GM21367 (cell line): Measurements from ENCODE around the gene CCSER1.
"Not testable (repeated sequence)": the region's sequence is repeated elsewhere in the genome, so short reads cannot be mapped to it uniquely, and the experiment has no call there.

Experiments
- ATAC-seq: cut with Tn5 transposase; IDR thresholded peaks from one replicate; pipeline ENCODE4 v1.9.1; 2021; ENCODE audit not compliant: unreplicated experiment

The CCSER1 gene

DNA sequence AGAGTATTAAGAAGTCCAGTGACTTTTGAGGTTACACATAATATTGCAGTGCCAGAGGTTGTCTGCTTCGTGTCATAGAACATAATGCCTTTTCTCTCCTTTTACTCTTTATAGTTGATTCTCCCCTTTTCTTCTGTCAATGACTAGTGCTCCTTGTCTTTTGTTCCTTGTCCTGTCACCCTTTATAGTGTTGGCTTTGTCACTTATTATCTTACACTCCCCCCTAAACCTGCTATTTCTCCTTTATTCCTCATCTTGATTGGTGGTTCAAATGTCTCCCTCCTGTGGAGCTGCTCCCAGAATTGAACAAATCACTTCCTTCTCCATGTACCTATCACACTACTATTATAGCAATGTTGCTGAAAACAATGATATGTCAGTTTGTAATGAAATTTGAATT lies 1320.0 kb downstream of the CCSER1 start:
- no peak for ATAC-seq

GRCh38 chr4:91448668-91449330 lies 1321.6 kb downstream of the CCSER1 start:
- ATAC-seq, result no peak

GRCh38 chr4:91454111-91454510 lies 1326.9 kb downstream of the CCSER1 start:
- no peak for ATAC-seq

DNA sequence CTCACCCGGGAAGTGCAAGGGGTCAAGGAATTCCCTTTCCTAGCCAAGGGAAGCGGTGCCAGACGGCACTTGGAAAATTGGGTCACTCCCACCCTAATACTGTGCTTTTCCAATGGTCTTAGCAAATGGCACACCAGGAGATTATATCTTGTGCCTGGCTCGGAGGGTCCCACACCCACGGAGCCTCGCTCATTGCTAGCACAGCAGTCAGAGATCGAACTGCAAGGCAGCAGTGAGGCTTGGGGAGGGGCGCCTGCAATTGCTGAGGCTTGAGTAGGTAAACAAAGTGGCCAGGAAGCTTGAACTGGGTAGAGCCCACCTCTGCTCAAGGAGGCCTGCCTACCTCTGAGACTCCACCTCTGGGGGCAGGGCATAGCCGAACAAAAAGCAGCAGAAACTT lies 1335.4 kb downstream of the CCSER1 start:
- not testable (repeated sequence) for ATAC-seq

GRCh38 chr4:91470671-91471070 lies 1343.5 kb downstream of the CCSER1 start:
- ATAC-seq, result no peak

DNA sequence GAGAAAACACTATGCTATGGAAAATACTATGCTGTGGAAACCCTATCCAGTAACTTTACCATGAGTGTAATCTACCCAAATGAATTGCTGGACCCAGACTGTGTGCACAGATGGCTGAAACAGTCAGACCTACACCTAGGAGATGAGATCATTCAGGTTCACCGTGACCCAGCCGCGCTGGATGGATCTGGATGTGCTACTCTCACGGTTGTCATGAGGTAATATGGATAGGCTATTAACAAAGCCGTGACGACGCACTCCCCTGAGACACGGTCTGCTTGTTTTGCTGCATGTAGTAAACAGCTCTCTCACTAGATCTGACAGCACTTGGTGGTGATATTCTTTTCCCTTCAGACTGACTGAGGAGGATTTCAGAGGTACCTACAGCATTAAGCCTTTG lies 1344.1 kb downstream of the CCSER1 start:
- ATAC-seq, result no peak

DNA sequence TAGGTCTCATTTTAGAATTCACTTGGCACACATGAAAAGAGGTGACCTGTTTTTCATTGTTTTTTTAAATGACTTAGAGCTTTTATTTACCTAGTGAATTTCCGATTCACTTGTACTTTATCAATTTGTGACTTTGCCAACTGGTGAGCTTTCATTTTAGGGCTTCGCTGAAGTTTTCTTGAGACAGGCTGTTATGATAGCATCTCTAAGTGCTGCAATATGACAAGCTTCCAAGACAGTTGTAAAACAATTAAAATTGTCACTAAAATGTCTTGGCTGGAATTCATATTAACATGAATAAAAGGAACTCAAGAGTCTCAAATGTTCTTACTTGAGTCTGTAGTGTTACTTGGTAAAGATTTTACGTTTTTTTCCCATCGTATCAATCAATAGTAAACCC lies 1344.9 kb downstream of the CCSER1 start:
- no peak for ATAC-seq

GRCh38 chr4:91485415-91485814 lies 1358.2 kb downstream of the CCSER1 start:
- no peak for ATAC-seq

- no peak for ATAC-seq
Observed at GRCh38 chr4:91488946-91489345, 1361.8 kb downstream of the CCSER1 start.

DNA sequence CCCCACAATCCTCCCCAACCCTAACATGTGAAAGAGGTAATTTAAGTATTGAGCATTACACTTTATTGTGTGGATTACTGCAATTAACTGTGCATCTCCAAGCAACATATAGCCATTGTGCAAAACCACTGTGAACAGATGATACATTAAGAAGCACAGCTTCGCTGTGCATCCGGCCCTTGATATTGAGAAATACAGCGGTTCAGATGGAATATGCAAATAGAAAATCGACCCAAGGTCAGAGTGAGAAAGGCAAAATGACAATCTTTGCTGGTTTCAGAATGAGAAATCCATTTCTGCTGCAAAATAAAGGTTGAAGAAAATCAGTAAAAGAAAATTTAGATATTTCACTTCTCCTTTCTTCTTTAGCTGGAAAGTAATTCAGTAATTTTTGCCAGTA lies 1370.7 kb downstream of the CCSER1 start:
- ATAC-seq, result no peak

- ATAC-seq, result no peak
Observed at GRCh38 chr4:91502365-91502764, 1375.2 kb downstream of the CCSER1 start.

GRCh38 chr4:91513326-91513725 lies 1386.1 kb downstream of the CCSER1 start:
- ATAC-seq, result no peak

GRCh38 chr4:91519155-91519554 lies 1392.0 kb downstream of the CCSER1 start:
- no peak for ATAC-seq

DNA sequence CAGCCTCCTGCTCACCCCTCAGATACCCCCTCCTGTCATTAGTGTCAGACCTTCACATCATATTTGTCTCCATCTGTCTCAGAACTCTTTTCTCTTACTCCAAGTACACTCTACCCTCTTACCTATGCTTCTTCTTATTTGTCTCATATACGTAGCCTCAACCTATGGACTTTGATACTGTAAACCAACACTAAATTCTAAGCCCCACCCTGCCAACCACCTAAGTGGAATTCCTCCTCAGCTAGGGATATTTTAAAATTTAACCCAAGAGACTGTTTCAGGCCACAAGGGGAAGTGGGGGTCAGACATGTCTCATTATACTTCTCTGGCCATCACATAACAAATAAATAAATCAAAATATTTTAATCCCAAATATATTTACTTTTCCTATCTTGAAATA lies 1398.4 kb downstream of the CCSER1 start:
- no peak for ATAC-seq

GRCh38 chr4:91527056-91527455 lies 1399.9 kb downstream of the CCSER1 start:
- no peak for ATAC-seq

DNA sequence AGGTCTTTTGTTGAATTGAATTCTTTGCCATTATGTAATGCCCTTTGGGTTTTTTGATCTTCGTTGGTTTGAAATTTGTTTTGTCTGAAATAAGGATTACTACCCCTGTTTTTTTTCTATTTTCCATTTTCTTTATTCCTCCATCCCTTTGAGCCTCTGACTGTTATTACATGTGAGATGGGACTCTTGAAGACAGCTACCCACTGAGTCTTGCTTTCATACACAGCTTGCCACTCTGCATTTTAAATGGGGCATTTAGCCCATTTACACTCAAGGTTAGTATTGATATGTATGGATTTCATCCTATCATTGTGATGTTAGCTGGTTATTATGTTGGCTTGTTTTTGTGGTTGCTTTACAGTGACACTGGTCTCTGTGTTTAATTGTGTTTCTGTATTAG lies 1440.4 kb downstream of the CCSER1 start:
- no peak for ATAC-seq

DNA sequence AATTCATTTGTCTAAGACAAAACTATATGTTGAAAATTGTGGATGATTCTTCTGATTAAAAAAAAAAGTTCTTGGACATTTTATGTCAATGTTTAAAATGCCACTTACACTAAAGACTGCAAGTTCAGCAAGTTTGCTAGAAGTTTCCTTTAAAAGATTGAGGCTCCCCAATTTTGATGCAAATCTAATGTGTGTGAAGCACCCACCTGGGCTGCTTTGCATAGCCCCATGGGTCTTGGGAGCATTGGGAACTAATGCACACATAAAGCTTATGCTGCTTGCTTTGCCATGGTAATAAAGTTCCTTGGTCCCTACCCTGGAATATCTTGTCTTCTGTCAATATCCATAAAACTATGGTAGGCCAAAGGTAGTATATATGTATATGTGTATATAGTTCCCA lies 1450.7 kb downstream of the CCSER1 start:
- no peak for ATAC-seq

GRCh38 chr4:91590260-91590659 lies 1463.1 kb downstream of the CCSER1 start:
- no peak for ATAC-seq

DNA sequence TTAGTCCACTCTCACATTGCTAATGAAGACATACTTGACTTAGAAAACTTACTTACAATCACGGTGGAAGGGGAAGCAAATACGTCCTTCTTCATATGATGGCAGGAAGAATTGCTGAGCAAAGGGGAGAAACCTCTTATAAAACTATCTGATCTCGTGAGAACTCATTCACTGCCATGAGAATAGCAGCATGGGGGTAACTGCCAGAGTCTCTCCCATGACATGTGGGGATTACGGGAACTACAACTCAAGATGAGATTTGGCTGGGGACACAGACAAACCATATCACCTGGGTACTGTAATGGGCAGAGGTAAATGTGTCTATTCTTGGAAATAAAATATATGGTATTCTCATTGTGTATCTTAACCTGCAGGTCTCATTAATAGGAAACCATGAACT lies 1464.9 kb downstream of the CCSER1 start:
- ATAC-seq, result no peak

GRCh38 chr4:91596718-91597117 lies 1469.5 kb downstream of the CCSER1 start:
- ATAC-seq, result no peak

DNA sequence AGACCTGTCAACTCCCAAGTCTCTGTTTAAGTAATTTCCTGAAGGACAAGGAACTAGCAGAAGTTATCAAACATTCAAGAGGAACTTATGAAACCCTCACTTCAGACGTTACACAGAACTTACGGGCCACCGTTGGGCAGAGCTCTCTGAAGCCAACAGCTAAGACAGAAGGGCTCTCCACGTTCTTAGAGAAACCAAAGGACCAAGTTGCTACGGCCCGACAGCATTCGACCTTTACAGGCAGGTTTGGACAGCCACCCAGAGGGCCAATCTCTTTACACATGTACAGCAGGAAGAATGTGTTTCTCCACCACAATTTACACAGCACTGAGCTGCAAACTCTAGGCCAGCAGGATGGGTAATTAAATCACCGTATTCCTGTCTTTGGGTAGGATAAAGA lies 1471.5 kb downstream of the CCSER1 start:
- no peak for ATAC-seq

DNA sequence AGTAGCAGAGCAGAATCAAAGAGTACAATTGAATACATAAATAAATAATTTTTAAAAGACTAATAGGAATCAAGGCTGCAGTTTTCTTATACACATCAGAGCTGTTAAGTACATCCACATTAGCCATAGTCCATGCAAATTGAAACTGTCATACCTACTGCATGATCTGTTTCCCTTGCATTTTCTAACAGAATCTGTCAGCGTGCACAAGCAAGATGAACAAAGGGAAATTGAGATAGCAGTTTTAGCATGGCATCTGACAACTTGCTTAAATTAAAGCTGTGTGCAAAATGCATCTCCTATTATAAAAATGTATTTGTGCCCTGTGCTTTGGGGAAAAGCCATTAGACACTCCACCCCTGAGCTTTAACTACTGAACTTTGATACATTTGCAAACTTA lies 1473.1 kb downstream of the CCSER1 start:
- ATAC-seq, result no peak

- no peak for ATAC-seq
Observed at GRCh38 chr4:91601401-91601800, 1474.2 kb downstream of the CCSER1 start.
